Skeletal muscle cell (primary cell): ENCODE data around the gene ANKRD2.
"Not testable (repeated sequence)": the region's sequence is repeated elsewhere in the genome, so short reads cannot be mapped to it uniquely, and the experiment has no call there.

Source experiments
- DNase-seq: peaks from one replicate; pipeline ENCODE4 v3.0.0-alpha.2; 2010; ENCODE audit warnings: low read depth
- H3K4me3 ChIP-seq: 2 replicates; pipeline ENCODE4 v1.5.1; 2011; ENCODE audit warnings: low read depth, mild to moderate bottlenecking, control low read depth, low read length, moderate library complexity

ANKRD2 gene

GRCh38 chr10:97570146-97570788 lies 2.3 kb upstream of the ANKRD2 start:
- H3K4me3 ChIP-seq: no peak overlapping the region
- no peak for DNase-seq

GRCh38 chr10:97570789-97571471 lies 1.6 kb upstream of the ANKRD2 start:
- no peak for DNase-seq
- H3K4me3 ChIP-seq: no peak overlapping the region

GRCh38 chr10:97571622-97572021 lies 957 bp upstream of the ANKRD2 start:
- H3K4me3 ChIP-seq: no peak overlapping the region
- DNase-seq: no peak

GRCh38 chr10:97573021-97573420 lies 442 bp downstream of the ANKRD2 start:
- no peak for DNase-seq

GRCh38 chr10:97573672-97574071 lies 1.1 kb downstream of the ANKRD2 start:
- DNase-seq: no peak
- H3K4me3 ChIP-seq: no peak overlapping the region

More at GRCh38 chr10:97573021-97573420, 442 bp downstream of the ANKRD2 start:
- H3K4me3 ChIP-seq: no peak overlapping the region

- no peak for DNase-seq
- H3K4me3 ChIP-seq: no peak overlapping the region
Observed at GRCh38 chr10:97574374-97575126, 2.0 kb downstream of the ANKRD2 start.

- no peak overlapping the region for H3K4me3 ChIP-seq
- DNase-seq: no peak
Observed at GRCh38 chr10:97575127-97575668, 2.6 kb downstream of the ANKRD2 start.

GRCh38 chr10:97576487-97576886 lies 3.9 kb downstream of the ANKRD2 start:
- DNase-seq, H3K4me3 ChIP-seq: not testable (repeated sequence)

- H3K4me3 ChIP-seq: no peak overlapping the region
- DNase-seq: no peak
Observed at GRCh38 chr10:97577701-97578100, 5.1 kb downstream of the ANKRD2 start.

- DNase-seq: no peak
- H3K4me3 ChIP-seq: no peak overlapping the region
Observed at GRCh38 chr10:97578171-97578844, 5.7 kb downstream of the ANKRD2 start.

GRCh38 chr10:97580421-97581367 lies 8.1 kb downstream of the ANKRD2 start:
- no peak overlapping the region for H3K4me3 ChIP-seq
- DNase-seq: no peak

GRCh38 chr10:97582169-97582568 lies 9.6 kb downstream of the ANKRD2 start:
- no peak for DNase-seq
- no peak overlapping the region for H3K4me3 ChIP-seq

GRCh38 chr10:97583476-97583875 lies 10.9 kb downstream of the ANKRD2 start:
- no peak overlapping the region for H3K4me3 ChIP-seq
- no peak for DNase-seq

GRCh38 chr10:97584060-97584797 lies 11.7 kb downstream of the ANKRD2 start, which contains the start of gene HOGA1:
TSS of gene HOGA1 (plus strand) at chr10:97584389. CDS start at chr10:97584704, 315 bp downstream.
- DNase-seq: no peak
- no peak within 1 kb of the TSS for H3K4me3 ChIP-seq

GRCh38 chr10:97584798-97585438 lies 12.3 kb downstream of the ANKRD2 start:
- no peak for DNase-seq
- H3K4me3 ChIP-seq: no peak overlapping the region

- DNase-seq: no peak
- no peak overlapping the region for H3K4me3 ChIP-seq
Observed at GRCh38 chr10:97585439-97585811, 12.8 kb downstream of the ANKRD2 start.

GRCh38 chr10:97587183-97587582 lies 14.6 kb downstream of the ANKRD2 start:
- H3K4me3 ChIP-seq: no peak overlapping the region
- DNase-seq: no peak
